IMR-90 (cell line): ENCODE data around the gene SCAMP4. TPM values are rescaled to one million over a fixed set of nuclear protein-coding genes. Genes with fewer than 3 reads are reported as not detected.
A peak's percentile ranks its signal among the peaks of the same experiment; 100 is the strongest.

ENCODE experiments used
- ATAC-seq: fragments of 200-7000 bp; cut with Tn5 transposase; 2 replicates; pipeline ENCODE4 v1.9.1; 2020; ENCODE audit warnings: low read depth, mild to moderate bottlenecking, moderate library complexity
- BruUV-seq: library from RNA; stranded (reverse); fragments of 400-500 nt; replicated peaks from 2 replicates; lab custom pipeline; 2021; lab: Mats Ljungman, UMichigan
- CTCF ChIA-PET: fragments of 300-600 bp; formaldehyde crosslinking; extraction: SDS; loops from one replicate; lab custom pipeline; 2021; ENCODE audit warnings: antibody characterized with exemption; lab: Yijun Ruan, JAX
- POLR2A ChIA-PET: fragments of 300-600 bp; sonication (Branson Sonifier 250); formaldehyde crosslinking; loops from one replicate; lab custom pipeline; 2022; ENCODE audit warnings: antibody characterized with exemption; ENCODE audit not compliant: unreplicated experiment; lab: Charles Lee
- DNase-seq: peaks from one replicate; pipeline ENCODE4 v3.0.0; 2013
- H2AFZ ChIP-seq: replicated peaks from 2 replicates; pipeline ENCODE3; 2013; ENCODE audit warnings: low read length, mild to moderate bottlenecking; ENCODE audit not compliant: poor library complexity
- H2AK5ac ChIP-seq: 2 replicates; pipeline ENCODE4 v1.6.1; 2013; ENCODE audit warnings: low read depth, low read length, inconsistent platforms
- H2AK9ac ChIP-seq: replicated peaks from 2 replicates; pipeline ENCODE3; 2013; ENCODE audit warnings: mild to moderate bottlenecking, low read depth, low read length, moderate library complexity; ENCODE audit not compliant: poor library complexity
- H2BK120ac ChIP-seq: 2 replicates; pipeline ENCODE4 v1.6.1; 2013; ENCODE audit warnings: low read depth, low read length, inconsistent platforms
- H2BK15ac ChIP-seq: 3 replicates; pipeline ENCODE4 v1.6.1; 2013; ENCODE audit warnings: low read depth, low read length, inconsistent platforms
- H2BK20ac ChIP-seq: 2 replicates; pipeline ENCODE4 v1.6.1; 2013; ENCODE audit warnings: low read depth, mild to moderate bottlenecking, inconsistent platforms, low read length, moderate library complexity
- H2BK5ac ChIP-seq: 2 replicates; pipeline ENCODE4 v1.6.1; 2013; ENCODE audit warnings: mild to moderate bottlenecking, low read depth, low read length, inconsistent platforms; ENCODE audit not compliant: poor library complexity, severe bottlenecking
- H3K14ac ChIP-seq: replicated peaks from 2 replicates; pipeline ENCODE4 v1.6.1; 2013; ENCODE audit warnings: low read depth, low read length, inconsistent platforms
- H3K18ac ChIP-seq: 2 replicates; pipeline ENCODE4 v1.6.1; 2013; ENCODE audit warnings: low read depth, low read length, control low read depth
- H3K23ac ChIP-seq: 2 replicates; pipeline ENCODE4 v1.6.1; 2013; ENCODE audit warnings: low read depth, low read length, inconsistent platforms
- H3K27ac ChIP-seq: 2 replicates; pipeline ENCODE4 v1.5.1; 2013; ENCODE audit warnings: mild to moderate bottlenecking, control low read depth, low read length; ENCODE audit not compliant: insufficient read depth
- H3K27me3 ChIP-seq: 2 replicates; pipeline ENCODE4 v1.6.1; 2013; ENCODE audit warnings: low read length; ENCODE audit not compliant: control insufficient read depth, insufficient read depth
- H3K36me3 ChIP-seq: 2 replicates; pipeline ENCODE4 v1.6.1; 2013; ENCODE audit warnings: low read length, mixed read lengths; ENCODE audit not compliant: control insufficient read depth, insufficient read depth
- H3K4ac ChIP-seq: 2 replicates; pipeline ENCODE4 v1.6.1; 2013; ENCODE audit warnings: low read depth, low read length, inconsistent platforms
- H3K4me1 ChIP-seq: 2 replicates; pipeline ENCODE4 v1.6.1; 2013; ENCODE audit warnings: low read length, mixed read lengths; ENCODE audit not compliant: control insufficient read depth, insufficient read depth
- H3K4me2 ChIP-seq: 2 replicates; pipeline ENCODE4 v1.6.1; 2013; ENCODE audit warnings: low read depth, mild to moderate bottlenecking, control low read depth, low read length, moderate library complexity
- H3K4me3 ChIP-seq: 2 replicates; pipeline ENCODE4 v1.5.1; 2013; ENCODE audit warnings: low read depth, mild to moderate bottlenecking, control low read depth, low read length, moderate library complexity; ENCODE audit not compliant: insufficient read depth
- H3K56ac ChIP-seq: 2 replicates; pipeline ENCODE4 v1.6.1; 2013; ENCODE audit warnings: low read length, inconsistent platforms; ENCODE audit not compliant: insufficient read depth; ENCODE audit errors: extremely low read depth
- H3K79me1 ChIP-seq, 2 experiments: 2 replicates each; pipeline ENCODE4 v1.6.1; 2013; ENCODE audit warnings: low read length in 2 of 2, inconsistent platforms in 1 of 2, low read depth in 1 of 2
- H3K9ac ChIP-seq: 2 replicates; pipeline ENCODE4 v1.6.1; 2013; ENCODE audit warnings: low read depth, low read length, control low read depth
- H3K9me1 ChIP-seq: 2 replicates; pipeline ENCODE4 v1.6.1; 2013; ENCODE audit warnings: low read length, inconsistent platforms; ENCODE audit not compliant: insufficient read depth
- H3K9me3 ChIP-seq: 2 replicates; pipeline ENCODE4 v1.6.1; 2013; ENCODE audit warnings: low read length; ENCODE audit not compliant: control insufficient read depth, insufficient read depth
- H4K20me1 ChIP-seq: 2 replicates; pipeline ENCODE4 v1.6.1; 2013; ENCODE audit warnings: low read length, inconsistent platforms; ENCODE audit not compliant: insufficient read depth
- H4K5ac ChIP-seq: 2 replicates; pipeline ENCODE4 v1.6.1; 2013; ENCODE audit warnings: mild to moderate bottlenecking, low read depth, low read length, control low read depth
- H4K8ac ChIP-seq, 2 experiments: 2 replicates each; pipeline ENCODE4 v1.6.1; 2013; ENCODE audit warnings: low read depth in 2 of 2, low read length in 2 of 2, control low read depth in 1 of 2, inconsistent platforms in 1 of 2
- H4K91ac ChIP-seq: 2 replicates; pipeline ENCODE4 v1.6.1; 2013; ENCODE audit warnings: low read depth, low read length, inconsistent platforms; ENCODE audit not compliant: insufficient read depth
- BHLHE40 ChIP-seq: fragments of 150-350 bp; IDR thresholded peaks from 2 replicates; pipeline ENCODE4 v1.6.1; 2016; ENCODE audit warnings: mild to moderate bottlenecking, low read depth, low read length
- MAFK ChIP-seq: IDR thresholded peaks from 2 replicates; pipeline ENCODE4 v1.6.1; 2012; ENCODE audit warnings: low read depth, low read length, improper control_type of control experiment
- MAZ ChIP-seq: IDR thresholded peaks from 2 replicates; pipeline ENCODE4 v1.6.1; 2012; ENCODE audit warnings: low read depth, mild to moderate bottlenecking, low read length, improper control_type of control experiment, moderate library complexity, borderline replicate concordance
- WGBS, 2 experiments: methylation state at CpG; one replicate each; pipeline versions ENCODE4 v1.1.5 to v1.1.7; 2013; ENCODE audit warnings: missing lambda C conversion rate in 2 of 2; ENCODE audit not compliant: insufficient read length in 1 of 2; ENCODE audit errors: extremely low coverage in 2 of 2; 5-methylcytosine and 5-hydroxymethylcytosine counted together
- dilution Hi-C: fragments of 300-500 bp; cut with HindIII; formaldehyde crosslinking; loops from one replicate; pipeline ENCODE4 v1.14.3; 2018; ENCODE audit warnings: low sequenced_read_pairs; ENCODE audit not compliant: unreplicated experiment
- in situ Hi-C: fragments of 300-500 bp; cut with MboI; formaldehyde crosslinking; loops from 3 replicates; pipeline ENCODE4 v1.14.3; 2019; ENCODE audit warnings: low sequenced_read_pairs, inconsistent platforms, mixed read lengths
- intact Hi-C: fragments of 100-400 bp; cut with micrococcal nuclease; formaldehyde crosslinking; loops from 2 replicates; pipeline ENCODE4 v1.10.0; 2022
- polyA plus RNA-seq, 3 experiments: library from polyadenylated mRNA; depleted of rRNA; stranded (reverse); fragments of >200 nt; gene quantifications; 2 replicates each; pipeline ENCODE4 v1.2.3, GENCODE V29; 2012; ENCODE audit warnings: low replicate concordance in 1 of 3
- total RNA-seq: library from RNA; depleted of rRNA; stranded (reverse); fragments of >200 nt; gene quantifications from 2 replicates; pipeline ENCODE4 v1.2.3, GENCODE V29; 2012
- TF ChIP-seq, protein P1 (sequence below): fragments of 150-350 bp; IDR thresholded peaks from 2 replicates; pipeline ENCODE4 v1.6.1; 2017; ENCODE audit warnings: mild to moderate bottlenecking, antibody characterized with exemption, low read length, low read depth

Gene SCAMP4
- total and polyA plus RNA-seq, 2 of the 4 experiments (the other 2 are of a cell fraction) = 16.1 to 28.1 TPM

DNA sequence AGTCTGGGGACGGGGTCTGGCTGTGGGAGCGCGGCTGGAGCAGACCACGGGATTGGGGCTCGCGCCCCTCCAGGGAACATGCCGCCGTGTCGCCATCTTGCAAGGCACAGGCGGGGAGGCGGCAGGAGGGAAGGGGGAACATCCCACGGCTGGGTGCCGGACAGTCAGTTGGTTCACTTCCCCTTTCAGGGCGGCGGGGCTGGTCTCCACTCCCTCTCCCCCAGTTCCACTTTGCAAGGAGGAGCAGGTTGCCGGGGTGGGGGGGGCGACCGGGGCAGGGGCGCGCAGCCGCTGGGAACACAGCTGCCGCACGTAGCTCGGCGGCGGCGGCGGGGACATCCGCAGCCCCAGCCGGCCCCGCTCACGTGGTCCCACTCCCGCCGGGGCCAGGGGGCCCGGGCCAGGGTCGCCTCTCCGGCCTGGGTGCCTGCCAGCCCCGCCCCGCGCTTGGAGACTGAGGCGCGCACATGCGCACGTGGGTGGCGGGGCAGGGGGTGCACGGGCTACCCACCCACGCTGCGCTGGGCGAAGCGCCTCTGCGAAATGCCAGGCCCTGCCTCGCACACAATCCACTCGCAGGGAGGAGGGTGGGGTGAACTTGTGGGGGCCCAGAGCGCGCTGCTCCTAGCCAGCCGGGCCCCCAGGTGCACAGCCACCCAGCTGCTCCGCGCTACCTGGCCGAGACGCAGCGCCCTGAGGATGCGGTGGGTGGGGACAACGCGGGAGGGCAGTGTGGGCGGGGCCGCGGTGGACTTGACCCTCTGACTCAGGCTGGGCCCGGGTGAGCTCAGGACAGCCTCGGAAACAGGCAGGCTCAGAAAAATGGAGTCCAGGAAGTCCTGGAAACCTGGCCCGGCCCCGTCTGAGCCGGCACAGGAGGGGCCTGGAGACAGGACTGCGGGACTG is 48.2 kb upstream of the SCAMP4 start:
- Histone ChIP-seq H3K4me1 (peaks cover 58% of the 10 kb centered on the region), H4K20me1 (peaks cover 84% of the 10 kb centered on the region), H2BK20ac (no peak overlapping the region), H4K91ac (peak overlapping the region; percentile 97), H3K36me3 (no peaks in the 10 kb centered on the region), H3K9me1 (peaks cover 7% of the 10 kb centered on the region; the same call in 1 of the 2 replicates), H3K27me3 (no peaks in the 10 kb centered on the region), H2BK15ac (peak overlapping the region; percentile 51; the same call in 1 of the 3 replicates), H3K4ac (peak overlapping the region; percentile 98), H3K9me3 (no peaks in the 10 kb centered on the region), H4K5ac (peak overlapping the region; percentile 84), H2BK5ac (peak overlapping the region; percentile 94), H3K23ac (peak overlapping the region; percentile 54; the same call in 1 of the 2 replicates), H3K18ac (peak overlapping the region; percentile 25; the same call in 1 of the 2 replicates), H3K79me1 (peaks cover 8 to 94% of the 10 kb centered on the region in 2 experiments; a peak in 3 of 4 replicates), H3K14ac (peak overlapping the region; percentile 97), H4K8ac (peak overlapping the region; percentile 88 to 93), H3K9ac (peak overlapping the region; percentile 88), H3K27ac (peak overlapping the region; percentile 98), H3K4me2 (peak overlapping the region; percentile 94), H2AK9ac (peak overlapping the region; percentile 100), H3K56ac (no peak overlapping the region; the same call in 1 of the 2 replicates), H3K4me3 (peak overlapping the region; percentile 38), H2BK120ac (peak overlapping the region; percentile 80), H2AFZ (peak overlapping the region; percentile 92), H2AK5ac (peak overlapping the region; percentile 100)
- peak; percentile 70 for DNase-seq
- CTCF ChIA-PET = interaction anchor here (0.6 kb wide), 2 partner anchors 28 to 79 kb away, joined by 3 read pairs; no protein-coding TSS in a partner anchor
- 2% methylated on average over 17 of the region's 73 CpGs; no CpG with 5 or more reads in 1 of the 2 experiments for WGBS, 2 experiments
- ATAC-seq = peak; percentile 33
- dilution Hi-C loops (no loop called here), in situ Hi-C loops (no loop called here), intact Hi-C loops (no loop called here)
- POLR2A ChIA-PET = interaction anchor here (0.5 to 0.6 kb wide), 2 partner anchors 453 to 1419 kb away, joined by 3 to 4 read pairs; no protein-coding TSS in a partner anchor
- TF ChIP-seq, protein P1, sequence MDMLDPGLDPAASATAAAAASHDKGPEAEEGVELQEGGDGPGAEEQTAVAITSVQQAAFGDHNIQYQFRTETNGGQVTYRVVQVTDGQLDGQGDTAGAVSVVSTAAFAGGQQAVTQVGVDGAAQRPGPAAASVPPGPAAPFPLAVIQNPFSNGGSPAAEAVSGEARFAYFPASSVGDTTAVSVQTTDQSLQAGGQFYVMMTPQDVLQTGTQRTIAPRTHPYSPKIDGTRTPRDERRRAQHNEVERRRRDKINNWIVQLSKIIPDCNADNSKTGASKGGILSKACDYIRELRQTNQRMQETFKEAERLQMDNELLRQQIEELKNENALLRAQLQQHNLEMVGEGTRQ = 0 out of 2 replicates have a peak, but pooled peaks have one; percentile 4
- peak; percentile 17; the same call in 1 of the 2 replicates for TF ChIP-seq MAZ
- TF ChIP-seq BHLHE40 = peak; percentile 29; the same call in 1 of the 2 replicates
- TF ChIP-seq MAFK = no peak
- BruUV-seq = no TSS peak
